ENCODE results near the gene NHP2. TPM values are rescaled to one million over a fixed set of nuclear protein-coding genes. Genes with fewer than 3 reads are reported as not detected.

The NHP2 gene
- total and polyA plus RNA-seq, 4 experiments from 2014 or later: 64.1 to 250 (median 139) TPM

- H3K4me3 Mint-ChIP-seq: no peak overlapping the region
- no peaks in the 10 kb centered on the region for H3K36me3 Mint-ChIP-seq
- CTCF ChIA-PET (ENCODE audit: partially characterized antibody): no interaction called here
- intact Hi-C loops (cut with micrococcal nuclease): no loop called here
- no peaks in the 10 kb centered on the region for H3K9me3 ChIP-seq (ENCODE audit: control insufficient read depth in 1 of 2, low read length in 2 of 2)
- no peaks in the 10 kb centered on the region for H3K27me3 ChIP-seq (ENCODE audit: insufficient read depth, low read length)
- POLR2A ChIA-PET (ENCODE audit: partially characterized antibody): no interaction called here
- H3K27ac Mint-ChIP-seq: no peak overlapping the region
- H3K4me1 ChIP-seq (ENCODE audit: insufficient read depth, low read length): no peaks in the 10 kb centered on the region
- DNase-seq: no peak
- H3K4me1 Mint-ChIP-seq: peaks cover 0 to 1% (median 0%) of the 10 kb centered on the region in 4 donors
- H3K27me3 Mint-ChIP-seq: peaks cover 1 to 9% of the 10 kb centered on the region in 2 donors
- H3K36me3 ChIP-seq (ENCODE audit: insufficient read depth, low read length): no peaks in the 10 kb centered on the region
- no peak overlapping the region for H3K4me3 ChIP-seq (ENCODE audit: low read length in 2 of 2)
- no peak overlapping the region for H3K27ac ChIP-seq (ENCODE audit: low read depth, low read length)
- peaks cover 0 to 2% (median 0%) of the 10 kb centered on the region in 8 donors for H3K9me3 Mint-ChIP-seq
These were observed 23.1 kb upstream of the NHP2 start for GRCh38 chr5:178176791-178177190.

DNA sequence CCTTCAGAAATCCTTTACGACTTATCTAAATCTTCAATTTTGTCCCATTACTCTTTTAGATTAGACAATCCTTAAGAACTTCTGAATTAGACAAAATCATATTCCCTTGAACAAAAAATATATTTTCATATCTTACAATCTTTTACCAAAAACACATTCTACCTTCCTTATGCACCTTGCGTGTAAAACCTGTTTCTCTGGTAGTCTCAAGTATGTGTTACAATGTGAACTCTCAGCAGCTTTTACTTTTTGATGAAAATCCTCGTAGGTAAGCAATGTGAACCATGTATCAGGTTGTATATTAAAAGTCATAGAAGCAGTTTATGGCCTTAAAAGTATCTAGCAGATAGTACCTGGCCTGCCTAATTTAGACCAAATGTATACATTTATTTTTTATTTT, 20.8 kb upstream of the NHP2 start:
- Mint-ChIP-seq H3K27me3 (peaks cover 1 to 3% of the 10 kb centered on the region in 2 donors), H3K27ac (no peak overlapping the region), H3K36me3 (no peaks in the 10 kb centered on the region), H3K9me3 (peaks cover 0 to 2% (median 0%) of the 10 kb centered on the region in 8 donors), H3K4me1 (peaks cover 0 to 1% (median 0%) of the 10 kb centered on the region in 4 donors), H3K4me3 (no peak overlapping the region)
- Histone ChIP-seq H3K36me3 (ENCODE audit: insufficient read depth, low read length) (no peaks in the 10 kb centered on the region), H3K4me3 (ENCODE audit: low read length in 2 of 2) (no peak overlapping the region), H3K4me1 (ENCODE audit: insufficient read depth, low read length) (no peaks in the 10 kb centered on the region), H3K27me3 (ENCODE audit: insufficient read depth, low read length) (no peaks in the 10 kb centered on the region), H3K9me3 (ENCODE audit: control insufficient read depth in 1 of 2, low read length in 2 of 2) (no peaks in the 10 kb centered on the region), H3K27ac (ENCODE audit: low read depth, low read length) (no peak overlapping the region)
- POLR2A ChIA-PET (ENCODE audit: partially characterized antibody): no interaction called here
- no peak for DNase-seq
- CTCF ChIA-PET (ENCODE audit: partially characterized antibody): no interaction called here
- intact Hi-C loops (cut with micrococcal nuclease): no loop called here

GRCh38 chr5:178170455-178170854, 16.8 kb upstream of the NHP2 start:
- no peaks in the 10 kb centered on the region for H3K4me1 Mint-ChIP-seq
- no peaks in the 10 kb centered on the region for H3K9me3 ChIP-seq (ENCODE audit: control insufficient read depth in 1 of 2, low read length in 2 of 2)
- DNase-seq: no peak
- H3K36me3 ChIP-seq (ENCODE audit: insufficient read depth, low read length): no peaks in the 10 kb centered on the region
- POLR2A ChIA-PET (ENCODE audit: partially characterized antibody): no interaction called here
- intact Hi-C loops (cut with micrococcal nuclease): no loop called here
- H3K27me3 ChIP-seq (ENCODE audit: insufficient read depth, low read length): no peaks in the 10 kb centered on the region
- H3K27me3 Mint-ChIP-seq: peaks cover 0 to 4% of the 10 kb centered on the region in 2 donors
- H3K9me3 Mint-ChIP-seq: no peaks in the 10 kb centered on the region
- H3K27ac ChIP-seq (ENCODE audit: low read depth, low read length): no peak overlapping the region
- H3K36me3 Mint-ChIP-seq: no peaks in the 10 kb centered on the region
- CTCF ChIA-PET (ENCODE audit: partially characterized antibody): interaction anchor here (1.4 kb wide), 1 partner anchor 95 kb away, joined by 5 read pairs; no protein-coding TSS in a partner anchor
- H3K4me1 ChIP-seq (ENCODE audit: insufficient read depth, low read length): no peaks in the 10 kb centered on the region
- no peak overlapping the region for H3K27ac Mint-ChIP-seq
- H3K4me3 ChIP-seq (ENCODE audit: low read length in 2 of 2): no peak overlapping the region
- no peak overlapping the region for H3K4me3 Mint-ChIP-seq

DNA sequence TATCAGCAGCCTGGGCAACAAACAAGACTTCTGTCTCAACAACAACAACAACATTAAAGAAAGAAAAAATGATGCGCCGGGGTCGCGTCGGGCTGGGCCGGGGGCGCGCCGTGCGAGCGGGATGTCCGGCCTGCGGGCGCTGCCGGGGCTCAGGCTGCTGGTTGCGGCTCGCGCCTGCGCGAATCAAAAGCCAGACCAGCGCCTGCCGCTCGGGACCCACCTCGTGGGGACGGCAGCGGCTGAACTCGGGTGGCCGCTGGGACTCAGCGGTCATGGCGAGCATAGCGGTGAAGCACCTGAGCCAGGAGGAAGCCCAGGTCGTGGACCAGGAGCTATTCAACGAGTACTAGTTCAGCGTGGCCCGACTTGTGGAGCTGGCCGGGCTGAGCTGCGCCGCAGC, 11.9 kb upstream of the NHP2 start:
- Mint-ChIP-seq H3K36me3 (no peaks in the 10 kb centered on the region), H3K4me1 (peaks cover 1 to 10% (median 6%) of the 10 kb centered on the region in 4 donors), H3K27ac (no peak overlapping the region), H3K9me3 (no peaks in the 10 kb centered on the region), H3K4me3 (no peak overlapping the region), H3K27me3 (peaks cover 8 to 20% of the 10 kb centered on the region in 2 donors)
- Histone ChIP-seq H3K4me3 (ENCODE audit: low read length in 2 of 2) (no peak overlapping the region), H3K9me3 (ENCODE audit: control insufficient read depth in 1 of 2, low read length in 2 of 2) (no peaks in the 10 kb centered on the region), H3K27me3 (ENCODE audit: insufficient read depth, low read length) (no peaks in the 10 kb centered on the region), H3K4me1 (ENCODE audit: insufficient read depth, low read length) (peaks cover 3% of the 10 kb centered on the region), H3K36me3 (ENCODE audit: insufficient read depth, low read length) (no peaks in the 10 kb centered on the region), H3K27ac (ENCODE audit: low read depth, low read length) (no peak overlapping the region)
- ChIA-PET CTCF (ENCODE audit: partially characterized antibody) (interaction anchor here (0.9 to 5.1 kb wide), 5 partner anchors 10 to 90 kb away, joined by 3 to 31 read pairs (median 4); no protein-coding TSS in a partner anchor), POLR2A (ENCODE audit: partially characterized antibody) (no interaction called here)
- intact Hi-C loops (cut with micrococcal nuclease): no loop called here
- DNase-seq: no peak

DNA sequence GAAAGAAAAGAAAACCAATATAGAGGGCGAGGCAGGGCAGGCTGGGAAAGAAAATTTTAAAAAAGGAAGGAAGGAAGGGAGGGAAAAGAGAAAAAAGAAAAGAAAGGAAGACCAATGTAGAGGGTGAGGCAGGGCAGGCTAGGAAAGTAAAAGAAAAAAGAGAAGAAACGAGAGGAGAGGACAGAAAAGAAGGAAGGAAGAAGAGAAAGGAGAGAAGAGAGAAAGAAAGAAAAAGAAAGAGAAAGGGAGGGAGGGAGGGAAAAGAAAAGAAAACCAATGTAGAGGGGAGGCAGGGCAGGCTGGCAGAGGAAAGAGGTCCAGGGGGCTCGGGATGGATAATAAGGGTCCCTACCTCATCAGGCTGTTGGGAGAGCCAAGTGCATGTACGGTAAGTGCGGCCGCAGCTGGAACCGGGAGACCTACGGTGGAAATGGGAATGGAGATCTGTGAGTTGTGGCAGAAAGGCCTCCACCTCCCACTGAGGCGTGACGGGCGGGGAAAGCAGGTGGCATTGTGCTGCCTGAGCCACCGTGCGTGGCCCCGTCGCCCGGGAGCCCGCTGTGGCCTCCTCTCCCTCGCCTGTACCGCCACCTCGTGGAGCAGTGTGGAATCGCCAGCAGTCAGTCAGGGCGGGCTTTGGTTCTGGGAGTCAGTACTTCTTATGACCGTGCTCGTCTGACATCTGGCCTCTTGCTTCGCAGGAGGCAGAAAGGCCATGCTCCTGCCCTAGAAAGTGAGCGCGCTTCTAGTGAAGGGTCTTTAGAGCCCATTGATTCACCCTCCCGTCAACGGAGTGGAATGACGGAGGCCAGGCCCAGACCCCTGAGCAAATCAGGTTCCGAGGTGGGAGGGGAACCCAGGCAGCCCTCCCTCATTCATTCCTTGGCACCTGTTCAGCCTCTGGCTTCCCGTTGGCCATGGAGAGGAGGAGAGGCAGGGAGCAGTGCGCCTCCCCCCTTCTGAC, 10.4 kb upstream of the NHP2 start:
- POLR2A ChIA-PET (ENCODE audit: partially characterized antibody): interaction anchor here (0.7 kb wide), 1 partner anchor 9 kb away, joined by 3 read pairs; no protein-coding TSS in a partner anchor

GRCh38 chr5:178162481-178162880, 8.8 kb upstream of the NHP2 start:
- Mint-ChIP-seq H3K27ac (no peak overlapping the region), H3K36me3 (no peaks in the 10 kb centered on the region), H3K9me3 (no peaks in the 10 kb centered on the region), H3K4me3 (no peak overlapping the region), H3K4me1 (peaks cover 1 to 10% (median 6%) of the 10 kb centered on the region in 4 donors), H3K27me3 (peaks cover 8 to 20% of the 10 kb centered on the region in 2 donors)
- ChIA-PET POLR2A (ENCODE audit: partially characterized antibody) (interaction anchor here (0.9 to 1.1 kb wide), 2 partner anchors 41 to 86 kb away, joined by 3 read pairs; no protein-coding TSS in a partner anchor), CTCF (ENCODE audit: partially characterized antibody) (interaction anchor here (1.0 to 3.4 kb wide), 7 partner anchors 12 to 87 kb away, joined by 3 to 40 read pairs (median 5); no protein-coding TSS in a partner anchor)
- Histone ChIP-seq H3K27ac (ENCODE audit: low read depth, low read length) (no peak overlapping the region), H3K4me3 (ENCODE audit: low read length in 2 of 2) (no peak overlapping the region), H3K36me3 (ENCODE audit: insufficient read depth, low read length) (no peaks in the 10 kb centered on the region), H3K4me1 (ENCODE audit: insufficient read depth, low read length) (peaks cover 3% of the 10 kb centered on the region), H3K9me3 (ENCODE audit: control insufficient read depth in 1 of 2, low read length in 2 of 2) (no peaks in the 10 kb centered on the region), H3K27me3 (ENCODE audit: insufficient read depth, low read length) (no peaks in the 10 kb centered on the region)
- intact Hi-C loops (cut with micrococcal nuclease): no loop called here
- DNase-seq: no peak

More for the DNA sequence above, 10.4 kb upstream of the NHP2 start:
- DNase-seq: peak; percentile 86 to 91 (median 88)
- peaks cover 8 to 20% of the 10 kb centered on the region in 2 donors for H3K27me3 Mint-ChIP-seq
- H3K4me3 Mint-ChIP-seq: peak overlapping the region in 2 of 8 donors; percentile 22 to 65
- no peaks in the 10 kb centered on the region for H3K9me3 Mint-ChIP-seq
- peaks cover 1 to 10% (median 6%) of the 10 kb centered on the region in 4 donors for H3K4me1 Mint-ChIP-seq
- Histone ChIP-seq H3K27ac (ENCODE audit: low read depth, low read length) (no peak overlapping the region), H3K4me1 (ENCODE audit: insufficient read depth, low read length) (peaks cover 3% of the 10 kb centered on the region), H3K27me3 (ENCODE audit: insufficient read depth, low read length) (no peaks in the 10 kb centered on the region), H3K36me3 (ENCODE audit: insufficient read depth, low read length) (no peaks in the 10 kb centered on the region), H3K4me3 (ENCODE audit: low read length in 2 of 2) (no peak overlapping the region), H3K9me3 (ENCODE audit: control insufficient read depth in 1 of 2, low read length in 2 of 2) (no peaks in the 10 kb centered on the region)
- CTCF ChIA-PET (ENCODE audit: partially characterized antibody): interaction anchor here (0.6 to 3.4 kb wide), 7 partner anchors 10 to 156 kb away, joined by 3 to 40 read pairs (median 5); partner anchors contain the start of gene NHP2
- peak overlapping the region in 3 of 7 donors; percentile 13 to 59 (median 53) for H3K27ac Mint-ChIP-seq
- no peaks in the 10 kb centered on the region for H3K36me3 Mint-ChIP-seq
- intact Hi-C loops (cut with micrococcal nuclease): loop anchor here (1.0 kb wide), 3 partner anchors 10 to 43 kb away; no protein-coding TSS in a partner anchor

GRCh38 chr5:178160176-178160575, 6.5 kb upstream of the NHP2 start:
- no peaks in the 10 kb centered on the region for H3K36me3 ChIP-seq (ENCODE audit: insufficient read depth, low read length)
- H3K27ac ChIP-seq (ENCODE audit: low read depth, low read length): no peak overlapping the region
- no peaks in the 10 kb centered on the region for H3K9me3 ChIP-seq (ENCODE audit: control insufficient read depth in 1 of 2, low read length in 2 of 2)
- intact Hi-C loops (cut with micrococcal nuclease): no loop called here
- ChIA-PET POLR2A (ENCODE audit: partially characterized antibody) (no interaction called here), CTCF (ENCODE audit: partially characterized antibody) (interaction anchor here (20.7 kb wide), 1 partner anchor 83 kb away, joined by 283 read pairs; no protein-coding TSS in a partner anchor)
- Mint-ChIP-seq H3K36me3 (no peaks in the 10 kb centered on the region), H3K9me3 (no peaks in the 10 kb centered on the region), H3K27me3 (peaks cover 8 to 16% of the 10 kb centered on the region in 2 donors), H3K27ac (peak overlapping the region in 1 of 7 donors; percentile 42), H3K4me1 (peaks cover 1 to 10% (median 7%) of the 10 kb centered on the region in 4 donors), H3K4me3 (no peak overlapping the region)
- H3K4me3 ChIP-seq (ENCODE audit: low read length in 2 of 2): no peak overlapping the region
- no peaks in the 10 kb centered on the region for H3K27me3 ChIP-seq (ENCODE audit: insufficient read depth, low read length)
- no peak for DNase-seq
- peaks cover 3% of the 10 kb centered on the region for H3K4me1 ChIP-seq (ENCODE audit: insufficient read depth, low read length)
